HCT116 (cell line): ENCODE data around the gene CA6.
"Not testable (repeated sequence)": the region's sequence is repeated elsewhere in the genome, so short reads cannot be mapped to it uniquely, and the experiment has no call there.

Source experiments
- CEBPB ChIP-seq: IDR thresholded peaks from 2 replicates; pipeline ENCODE4 v1.6.1; 2012; ENCODE audit warnings: low read depth
- EZH2 ChIP-seq: fragments of 200-600 bp; sonication (generic); IDR thresholded peaks from 2 replicates; pipeline ENCODE4 v1.6.1; 2017; ENCODE audit warnings: antibody characterized with exemption, mixed run types
- JUND ChIP-seq: IDR thresholded peaks from 2 replicates; pipeline ENCODE4 v1.6.1; 2012
- MAX ChIP-seq: IDR thresholded peaks from 2 replicates; pipeline ENCODE4 v1.6.1; 2012
- POLR2A ChIP-seq: IDR thresholded peaks from 2 replicates; pipeline ENCODE4 v1.7.0; 2011; ENCODE audit warnings: borderline replicate concordance; ENCODE audit not compliant: insufficient read depth, insufficient read length; ENCODE audit errors: extremely low read depth
- POLR2AphosphoS5 ChIP-seq: IDR thresholded peaks from 2 replicates; pipeline ENCODE4 v1.6.1; 2011; ENCODE audit warnings: mild to moderate bottlenecking, low read depth, low read length, moderate library complexity
- RAD21 ChIP-seq: IDR thresholded peaks from 2 replicates; pipeline ENCODE4 v1.6.1; 2012; ENCODE audit warnings: low read depth, mild to moderate bottlenecking
- REST ChIP-seq: IDR thresholded peaks from 2 replicates; pipeline ENCODE4 v1.6.1; 2012; ENCODE audit warnings: low read depth
- TCF7L2 ChIP-seq: IDR thresholded peaks from 2 replicates; pipeline ENCODE4 v1.7.0; 2011; ENCODE audit warnings: borderline replicate concordance, inconsistent platforms; ENCODE audit not compliant: insufficient read depth, insufficient read length; ENCODE audit errors: extremely low read depth
- YY1 ChIP-seq: IDR thresholded peaks from 2 replicates; pipeline ENCODE4 v1.6.1; 2011; ENCODE audit warnings: low read length, low read depth, moderate library complexity, mild to moderate bottlenecking; ENCODE audit not compliant: insufficient replicate concordance; ENCODE audit errors: extremely low read depth
- ZFX ChIP-seq: fragments of 450-650 bp; IDR thresholded peaks from 2 replicates; pipeline ENCODE4 v1.6.1; 2017
- ZNF274 ChIP-seq: fragments of 200-500 bp; sonication (Bioruptor generic); IDR thresholded peaks from 2 replicates; pipeline ENCODE4 v1.6.1; 2014; ENCODE audit warnings: mild to moderate bottlenecking, low read depth, low read length, inconsistent platforms
- TF ChIP-seq, protein P1 (sequence below), 3 experiments: fragments of 200-600 bp in 1 of 3; sonication (generic) in 1 of 3; IDR thresholded peaks in 2 of 3; conservative IDR thresholded peaks in 1 of 3; 2 replicates each; pipeline ENCODE4 v1.5.1; 2012 to 2017; ENCODE audit warnings: low read depth in 2 of 3, low read length in 2 of 3, antibody characterized with exemption in 1 of 3, borderline replicate concordance in 1 of 3, control low read depth in 1 of 3, mild to moderate bottlenecking in 1 of 3, mixed read lengths in 1 of 3, mixed run types in 1 of 3, moderate library complexity in 1 of 3; ENCODE audit not compliant: insufficient read depth in 1 of 3

GRCh38 chr1:8968902-8969301, 23.2 kb downstream of the CA6 start:
- not testable (repeated sequence) for TF ChIP-seq ZFX, EZH2, YY1, POLR2AphosphoS5, MAX, ZNF274, JUND, TCF7L2, POLR2A, REST, CEBPB, RAD21
- TF ChIP-seq, protein P1, sequence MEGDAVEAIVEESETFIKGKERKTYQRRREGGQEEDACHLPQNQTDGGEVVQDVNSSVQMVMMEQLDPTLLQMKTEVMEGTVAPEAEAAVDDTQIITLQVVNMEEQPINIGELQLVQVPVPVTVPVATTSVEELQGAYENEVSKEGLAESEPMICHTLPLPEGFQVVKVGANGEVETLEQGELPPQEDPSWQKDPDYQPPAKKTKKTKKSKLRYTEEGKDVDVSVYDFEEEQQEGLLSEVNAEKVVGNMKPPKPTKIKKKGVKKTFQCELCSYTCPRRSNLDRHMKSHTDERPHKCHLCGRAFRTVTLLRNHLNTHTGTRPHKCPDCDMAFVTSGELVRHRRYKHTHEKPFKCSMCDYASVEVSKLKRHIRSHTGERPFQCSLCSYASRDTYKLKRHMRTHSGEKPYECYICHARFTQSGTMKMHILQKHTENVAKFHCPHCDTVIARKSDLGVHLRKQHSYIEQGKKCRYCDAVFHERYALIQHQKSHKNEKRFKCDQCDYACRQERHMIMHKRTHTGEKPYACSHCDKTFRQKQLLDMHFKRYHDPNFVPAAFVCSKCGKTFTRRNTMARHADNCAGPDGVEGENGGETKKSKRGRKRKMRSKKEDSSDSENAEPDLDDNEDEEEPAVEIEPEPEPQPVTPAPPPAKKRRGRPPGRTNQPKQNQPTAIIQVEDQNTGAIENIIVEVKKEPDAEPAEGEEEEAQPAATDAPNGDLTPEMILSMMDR (IDR thresholded peaks at IDR 0.05 in 2 of 3, conservative IDR thresholded peaks at IDR 0.05 in 1 of 3; ENCODE audit: borderline replicate concordance in 1 of 3, insufficient read depth in 1 of 3, low read depth in 2 of 3, low read length in 2 of 3), result not testable (repeated sequence)
